ENCODE data around the gene UBE2G2.
"Not testable (repeated sequence)": the region's sequence is repeated elsewhere in the genome, so short reads cannot be mapped to it uniquely, and the experiment has no call there.

Gene UBE2G2

GRCh38 chr21:44835647-44835973 is 34.0 kb upstream of the UBE2G2 start:
- DNase-seq: no peak

DNA sequence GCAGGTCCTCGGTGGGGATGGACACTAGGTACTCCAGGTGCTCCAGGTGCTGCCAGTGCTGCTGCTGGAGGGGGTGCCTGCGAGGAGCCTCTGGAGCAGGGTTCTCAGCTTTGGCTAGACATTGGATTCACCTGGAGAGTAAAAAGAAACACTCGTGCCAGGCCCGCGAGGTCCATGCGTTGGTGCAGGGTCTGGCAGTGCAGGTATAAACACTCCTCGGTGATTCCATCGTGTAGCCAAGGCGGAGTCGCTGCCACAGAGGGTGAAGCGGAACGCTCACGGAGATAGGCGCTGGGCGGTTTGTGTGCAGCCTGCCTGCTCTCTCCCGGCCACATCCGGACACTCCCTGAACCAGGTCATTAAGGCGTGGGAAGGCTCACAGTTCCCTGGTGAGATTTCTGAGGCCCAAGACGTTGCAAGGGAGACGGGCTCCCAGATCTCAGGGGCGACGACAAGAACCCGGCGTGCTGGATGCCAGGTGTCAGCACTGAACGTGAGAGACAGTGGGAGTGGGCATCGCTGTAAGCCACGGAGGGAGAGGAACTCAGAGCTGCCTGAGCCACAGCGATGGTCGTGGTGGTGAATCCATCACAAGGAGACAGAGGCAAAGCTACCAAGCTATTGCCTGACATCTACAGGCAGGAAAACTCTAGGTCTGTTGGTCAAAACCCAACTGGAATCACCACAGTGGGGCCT is 33.5 kb upstream of the UBE2G2 start:
- DNase-seq: no peak

GRCh38 chr21:44834231-44834950 is 32.8 kb upstream of the UBE2G2 start:
- no peak for DNase-seq

DNA sequence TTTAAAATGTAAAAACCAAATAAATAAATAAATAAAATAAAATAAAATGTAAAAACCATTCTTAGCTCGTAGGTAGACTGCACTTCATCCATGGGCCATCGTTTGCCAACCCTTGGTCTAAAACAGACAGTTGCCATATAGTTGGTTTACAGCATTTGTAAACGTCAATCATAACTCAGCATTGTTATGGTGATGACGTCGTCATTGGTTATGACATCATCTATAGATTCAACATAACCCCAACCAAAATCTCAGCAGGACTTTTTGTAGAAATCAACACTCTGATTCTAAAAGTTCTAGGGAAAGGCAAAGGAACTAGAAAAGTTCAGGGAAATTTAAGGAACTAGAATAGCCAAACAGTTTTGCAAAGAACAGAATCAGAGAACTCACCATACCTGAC is 32.0 kb upstream of the UBE2G2 start:
- no peak for DNase-seq

- DNase-seq: not testable (repeated sequence)
These were observed 31.1 kb upstream of the UBE2G2 start for GRCh38 chr21:44832516-44833255.

GRCh38 chr21:44831227-44831860 is 29.7 kb upstream of the UBE2G2 start:
- no peak for DNase-seq

DNA sequence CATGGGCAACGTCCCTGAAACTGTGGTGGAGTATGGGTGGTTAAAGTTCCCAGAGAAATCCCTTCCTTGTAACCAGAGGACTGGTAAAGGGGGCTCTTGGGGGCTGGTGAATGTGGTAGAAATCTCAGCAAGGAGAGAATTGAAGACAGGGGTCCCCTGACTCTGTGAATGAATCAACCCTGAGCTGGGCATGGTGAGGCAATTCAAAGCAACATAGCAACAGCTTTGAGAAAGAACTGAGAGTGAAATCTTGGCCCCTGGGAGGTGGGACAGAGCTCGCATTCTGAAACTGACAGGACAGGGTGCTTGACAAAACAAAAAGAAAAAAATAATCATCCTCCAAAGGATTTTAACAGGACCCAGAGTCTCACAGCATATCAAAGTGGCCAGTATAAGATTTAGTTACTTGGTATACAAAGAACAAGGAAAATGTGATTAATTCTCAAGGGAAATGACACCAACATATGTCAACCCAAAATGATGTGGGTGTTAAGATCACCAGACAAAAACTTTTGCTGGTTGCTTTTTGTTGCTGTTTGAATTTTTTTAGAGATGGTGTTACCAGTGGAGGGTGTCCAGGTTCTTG is 28.0 kb upstream of the UBE2G2 start:
- DNase-seq: no peak

DNA sequence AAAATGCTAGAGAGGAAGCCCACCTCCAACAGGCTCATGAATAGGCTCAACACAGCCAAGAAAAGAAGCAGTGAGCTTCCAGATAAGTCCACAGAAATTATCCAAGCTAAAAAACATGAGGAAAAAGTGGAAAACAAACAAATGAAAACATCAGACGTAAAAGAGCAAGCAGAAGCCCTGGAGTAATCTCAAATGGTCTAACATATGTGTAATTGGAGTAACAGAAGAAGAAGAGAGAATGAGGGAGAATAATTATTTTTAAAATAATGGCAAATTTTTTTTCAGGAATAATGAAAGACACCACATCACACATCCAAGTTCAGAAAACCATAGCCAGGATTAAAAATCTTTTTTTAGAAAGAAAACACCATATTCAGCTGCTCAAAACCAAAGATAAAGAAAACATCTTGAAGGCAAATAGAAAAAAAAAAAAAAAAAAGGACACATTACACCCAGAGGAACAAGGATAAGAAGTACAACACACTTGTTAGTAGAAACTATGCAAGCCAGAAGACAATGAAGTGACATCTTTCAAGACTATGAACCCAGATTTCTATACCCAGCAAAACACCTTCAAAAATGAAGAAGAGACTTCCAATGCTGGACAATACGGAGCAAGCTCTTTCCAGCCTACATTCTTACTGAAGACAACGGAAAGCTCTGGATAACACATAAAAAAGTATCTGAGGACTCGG is 26.9 kb upstream of the UBE2G2 start:
- DNase-seq: no peak

GRCh38 chr21:44823179-44823660 is 21.6 kb upstream of the UBE2G2 start:
- DNase-seq: no peak

DNA sequence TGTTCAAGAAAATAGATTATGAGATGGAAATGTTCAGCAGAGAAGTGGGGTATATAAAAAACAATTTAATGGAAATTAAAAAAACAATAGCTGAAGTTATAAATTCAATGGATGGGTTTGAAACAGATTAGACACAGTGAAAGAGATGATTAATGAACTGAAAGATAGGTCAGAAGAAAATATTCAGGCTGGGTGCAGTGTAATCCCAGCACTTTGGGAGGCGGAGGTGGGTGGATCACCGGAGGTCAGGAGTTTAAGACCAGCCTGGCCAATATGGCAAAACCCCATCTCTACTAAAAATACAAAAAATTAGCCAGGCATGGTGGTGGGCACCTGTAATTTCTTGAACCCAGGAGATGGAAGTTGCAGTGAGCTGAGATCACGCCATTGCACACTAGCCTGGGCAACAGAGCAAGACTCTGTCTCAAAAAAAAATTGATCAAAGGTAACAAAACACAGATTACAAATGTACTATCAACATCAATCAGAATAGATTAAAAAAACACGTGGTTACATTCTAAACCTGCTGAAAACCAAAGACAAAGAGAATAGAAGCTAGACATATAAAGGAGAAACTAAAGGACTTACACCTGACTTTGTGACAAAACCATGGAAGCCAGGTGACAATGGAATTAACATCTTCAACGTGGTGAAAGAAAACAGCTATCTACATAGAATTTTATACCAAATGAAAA is 21.0 kb upstream of the UBE2G2 start:
- no peak for DNase-seq

DNA sequence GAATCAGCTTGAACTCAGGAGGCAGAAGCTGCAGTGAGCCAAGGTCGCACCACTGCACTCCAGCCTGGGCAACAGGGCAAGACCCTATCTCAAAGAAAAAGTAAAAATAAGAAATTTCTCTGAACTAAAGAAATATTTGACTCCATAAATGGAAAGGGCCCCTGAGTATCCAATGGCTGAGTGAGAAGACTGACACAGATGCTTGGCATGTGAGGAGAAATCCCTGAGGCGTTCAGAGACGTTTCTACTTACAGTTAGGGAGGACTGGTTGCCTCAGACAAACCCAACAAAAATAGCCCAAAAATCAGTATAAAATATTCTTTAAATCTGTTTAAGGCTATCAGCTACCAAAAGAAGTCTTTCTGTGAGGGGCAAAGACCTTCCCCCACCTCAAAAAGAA is 19.2 kb upstream of the UBE2G2 start:
- no peak for DNase-seq

DNA sequence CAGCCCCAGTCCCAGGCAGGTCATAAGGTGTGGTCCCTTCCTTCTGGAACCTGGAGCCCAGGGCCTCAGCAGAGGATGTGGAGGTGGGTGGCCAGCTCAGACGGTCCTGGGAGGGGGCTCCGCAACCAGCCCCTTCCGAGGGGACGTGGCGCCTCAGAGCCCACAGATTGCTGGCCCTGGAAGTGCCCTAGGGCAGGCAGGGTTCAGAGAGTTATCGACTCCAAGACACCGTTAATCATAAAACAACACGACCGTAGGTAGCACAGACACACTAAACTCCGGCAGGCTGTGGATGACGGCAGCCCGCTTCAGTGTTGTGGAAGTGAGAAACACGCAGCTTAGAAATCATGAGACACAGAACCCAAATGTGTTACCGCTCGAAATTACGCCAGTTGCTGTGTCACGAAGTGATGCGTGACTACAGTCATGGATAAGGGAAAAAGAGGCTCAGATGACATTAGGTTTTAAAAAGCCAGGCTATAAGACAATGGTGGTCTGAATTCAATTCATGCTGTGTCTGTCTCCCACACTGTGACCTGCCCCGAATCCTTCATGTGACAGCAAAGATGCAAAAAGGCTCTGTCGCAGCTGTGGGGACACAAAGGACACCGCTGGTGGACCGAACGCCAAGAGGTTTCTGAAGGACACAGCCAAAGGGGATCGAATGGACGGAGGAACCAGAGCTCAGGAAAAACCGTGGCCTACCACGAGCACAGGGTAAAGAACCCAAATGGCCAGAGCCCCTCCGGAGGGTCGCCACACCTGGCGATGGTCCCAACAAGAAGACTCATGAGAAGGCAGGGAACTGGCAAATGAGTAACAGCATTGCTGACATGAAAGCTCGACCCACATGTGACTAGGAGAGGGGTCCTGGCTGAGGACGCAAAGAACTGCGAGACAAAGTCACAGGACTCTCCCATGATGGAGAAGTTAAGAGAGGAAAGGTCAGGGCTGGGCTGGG is 17.9 kb upstream of the UBE2G2 start:
- DNase-seq: no peak

DNA sequence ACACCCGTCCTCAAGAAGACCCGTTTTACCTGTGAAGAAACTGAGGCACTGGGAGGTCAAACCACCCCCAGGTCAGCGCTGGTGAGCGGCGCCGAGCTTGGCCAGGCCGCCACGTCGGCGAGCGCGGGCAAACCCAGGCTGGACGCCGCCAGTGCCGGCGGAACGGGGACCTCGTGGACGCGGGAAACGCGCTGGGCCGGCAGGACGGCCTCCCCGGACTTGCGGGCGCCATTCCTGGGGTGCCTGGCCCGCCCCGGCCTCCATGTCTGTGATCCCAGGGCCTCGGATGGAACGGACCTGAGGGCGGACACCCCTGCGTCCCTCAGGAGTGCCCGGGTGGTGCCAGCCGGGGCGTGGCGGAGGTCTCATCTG is 17.0 kb upstream of the UBE2G2 start:
- no peak for DNase-seq

DNA sequence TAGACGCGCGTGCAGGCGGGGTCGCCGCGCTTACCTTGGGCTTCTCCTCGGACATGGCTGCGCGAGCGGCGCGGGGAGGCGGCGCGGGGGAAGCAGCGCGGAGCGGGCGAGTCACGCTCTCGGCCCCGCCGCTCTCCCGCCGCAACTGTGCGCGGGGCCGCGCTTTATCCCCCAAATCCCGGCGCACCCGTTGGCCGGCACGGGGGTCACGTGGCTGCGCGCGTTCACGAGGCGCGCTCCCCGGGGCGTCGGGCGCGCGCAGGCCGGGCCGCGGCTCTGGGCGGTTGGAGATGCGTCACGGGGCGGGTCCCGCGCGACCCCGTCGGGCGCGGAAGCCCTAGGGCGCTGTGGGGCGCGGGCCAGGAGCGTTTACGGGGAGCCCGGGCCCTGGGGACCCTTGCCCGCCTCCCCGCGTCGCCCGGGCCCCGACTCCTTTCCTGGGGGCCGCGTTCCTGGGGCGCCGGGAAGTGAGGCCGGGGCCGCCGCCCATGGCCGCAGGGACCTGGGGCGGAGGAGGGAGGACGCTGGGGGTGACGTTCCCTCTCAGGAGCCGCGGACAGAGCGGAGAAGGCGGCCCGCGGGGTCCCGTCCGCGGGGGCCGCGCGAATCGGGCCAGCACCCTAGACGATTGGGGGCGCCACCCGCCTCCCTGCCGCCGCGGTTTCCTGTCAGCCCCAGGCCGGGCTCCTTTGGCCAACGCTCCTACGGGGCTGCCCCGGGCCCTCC is 16.5 kb upstream of the UBE2G2 start, which contains the start of gene SUMO3:
TSS of gene SUMO3 (minus strand) at position 149 of the 726 bp plus-strand sequence. CDS start at position 55, 94 bp downstream.
- peak; percentile 76 to 88 for DNase-seq

DNA sequence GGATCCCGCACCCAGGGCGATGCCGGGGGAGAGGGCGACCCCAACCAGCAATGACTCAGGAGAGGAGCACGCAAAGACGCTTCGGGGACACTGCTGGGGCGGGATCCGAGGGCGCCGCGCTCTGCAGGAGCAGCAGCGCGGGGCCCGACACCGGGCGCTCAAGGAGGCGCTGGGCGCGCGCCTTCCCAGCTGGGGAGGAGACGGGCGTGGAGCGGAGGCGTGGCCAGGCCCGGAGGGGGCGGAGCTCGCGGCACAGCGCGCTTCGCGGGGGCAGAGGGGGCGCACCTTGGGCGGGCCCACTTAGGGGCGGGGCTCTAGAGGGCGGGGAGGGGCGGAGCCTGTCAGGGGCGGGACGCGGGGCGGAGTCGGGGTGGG is 15.9 kb upstream of the UBE2G2 start:
- DNase-seq: peak; percentile 92 to 95

DNA sequence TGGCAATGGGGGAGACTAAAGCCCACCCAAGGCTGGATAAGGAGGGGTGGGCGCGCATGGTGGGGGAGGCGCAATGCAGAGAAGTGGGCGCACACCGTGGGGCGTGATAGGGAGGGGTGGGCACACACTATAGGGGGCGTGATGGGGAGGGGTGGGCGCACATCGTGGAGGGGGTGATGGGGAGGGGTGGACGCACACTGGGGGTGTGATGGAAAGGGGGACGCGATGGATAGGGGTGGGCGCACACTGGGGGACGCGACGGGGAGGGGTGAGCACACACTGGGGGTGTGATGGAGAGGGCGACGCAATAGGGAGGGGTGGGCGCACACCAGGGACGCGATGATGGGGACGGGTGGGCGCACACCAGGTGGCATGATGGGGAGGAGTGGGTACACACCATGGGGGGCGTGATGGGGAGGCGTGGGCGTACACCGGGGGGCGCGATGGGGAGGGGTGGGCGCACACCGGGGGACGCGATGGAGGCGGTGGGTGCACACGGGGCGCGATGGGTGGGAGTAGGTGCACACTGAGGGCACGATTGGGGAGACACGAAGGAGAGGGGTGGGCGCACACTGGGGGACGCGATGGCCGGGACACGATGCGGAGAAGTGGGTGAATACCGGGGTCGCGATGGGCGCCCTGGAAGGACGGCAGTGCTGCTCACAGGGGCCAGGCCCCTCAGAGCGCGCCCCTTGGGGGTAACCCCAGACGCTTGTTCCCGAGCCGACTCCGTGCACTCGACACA is 15.3 kb upstream of the UBE2G2 start:
- no peak for DNase-seq

DNA sequence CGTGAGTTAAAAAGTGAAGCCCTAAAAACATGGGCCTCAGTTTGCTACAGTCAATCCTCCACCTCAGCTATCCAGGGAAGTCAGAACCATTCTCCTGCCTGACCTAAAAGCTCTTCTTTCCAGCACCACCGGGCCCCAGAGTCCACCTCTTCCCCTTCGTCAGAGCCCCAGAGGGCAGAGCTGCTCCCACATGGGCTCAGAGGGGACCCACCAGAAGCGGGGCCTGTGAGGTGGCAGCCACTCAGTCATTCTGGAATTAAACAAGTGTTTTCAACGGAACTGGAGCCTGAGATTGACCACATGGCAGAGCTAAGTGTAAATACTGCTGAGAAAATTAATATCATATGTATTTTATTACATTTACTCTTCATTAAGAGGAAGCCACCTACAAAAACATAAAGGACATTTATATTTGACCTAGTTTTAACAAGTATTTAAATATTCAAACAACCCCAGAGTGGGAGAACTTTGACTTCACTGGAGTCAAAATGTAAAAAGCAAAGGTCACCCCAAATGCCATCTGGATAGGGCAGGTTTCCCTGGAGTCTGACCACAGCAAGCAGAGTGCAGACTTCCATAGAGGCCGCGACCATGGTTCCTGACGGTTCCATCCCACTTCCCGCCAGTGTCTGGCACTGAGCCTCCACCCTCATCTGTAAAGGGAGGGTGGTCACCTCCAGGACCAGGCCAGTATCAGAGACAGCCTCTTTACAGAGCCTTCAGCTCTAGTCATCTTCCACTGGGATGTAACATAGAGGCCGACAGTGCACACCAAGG is 14.4 kb upstream of the UBE2G2 start:
- DNase-seq: no peak

DNA sequence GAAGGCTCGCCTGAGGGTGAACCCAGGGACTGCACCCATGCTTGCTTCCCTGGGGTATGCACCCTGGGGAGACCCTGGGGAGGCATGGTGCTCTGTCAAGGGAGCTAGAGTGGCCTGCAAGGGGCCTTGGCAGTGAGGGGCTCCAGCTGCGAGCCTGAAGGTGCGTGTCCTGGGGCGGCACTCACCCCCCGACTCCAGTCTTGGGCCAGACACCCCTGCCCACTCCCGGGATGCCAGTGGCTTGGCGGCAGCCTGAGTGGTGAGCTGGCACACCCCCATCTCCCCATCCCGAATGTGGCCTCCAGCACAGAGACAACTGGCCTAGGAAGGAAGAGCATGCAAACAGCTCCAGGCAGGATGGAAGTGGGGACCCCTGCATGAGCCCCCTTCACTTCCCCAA is 13.6 kb upstream of the UBE2G2 start:
- DNase-seq: no peak

All from stimulated activated CD4-positive, alpha-beta T cell treated with anti-CD3 and anti-CD28 coated beads, Interleukin-2, amount 100 ng/mL, for 48 hours (primary cell).